AG10803 (cell line): ENCODE measurements around the gene PARP14.
A peak's percentile ranks its signal among the peaks of the same experiment; 100 is the strongest.
"Not testable (repeated sequence)": the region's sequence is repeated elsewhere in the genome, so short reads cannot be mapped to it uniquely, and the experiment has no call there.

Experiments used
- DNase-seq: peaks from one replicate; pipeline ENCODE4 v3.0.0; 2010; ENCODE audit warnings: low read depth
- H3K4me3 ChIP-seq: 2 replicates; pipeline ENCODE4 v1.5.1; 2011; ENCODE audit warnings: mild to moderate bottlenecking, low read length, control low read depth
- CTCF ChIP-seq: conservative IDR thresholded peaks from 2 replicates; pipeline ENCODE4 v1.5.1; 2011; ENCODE audit warnings: mild to moderate bottlenecking, low read length, control low read depth, inconsistent platforms

Gene PARP14

GRCh38 chr3:122728756-122729514 is 48.3 kb downstream of the PARP14 start:
- H3K4me3 ChIP-seq: no peak overlapping the region
- no peak for TF ChIP-seq CTCF
- DNase-seq: peak; percentile 1

DNA sequence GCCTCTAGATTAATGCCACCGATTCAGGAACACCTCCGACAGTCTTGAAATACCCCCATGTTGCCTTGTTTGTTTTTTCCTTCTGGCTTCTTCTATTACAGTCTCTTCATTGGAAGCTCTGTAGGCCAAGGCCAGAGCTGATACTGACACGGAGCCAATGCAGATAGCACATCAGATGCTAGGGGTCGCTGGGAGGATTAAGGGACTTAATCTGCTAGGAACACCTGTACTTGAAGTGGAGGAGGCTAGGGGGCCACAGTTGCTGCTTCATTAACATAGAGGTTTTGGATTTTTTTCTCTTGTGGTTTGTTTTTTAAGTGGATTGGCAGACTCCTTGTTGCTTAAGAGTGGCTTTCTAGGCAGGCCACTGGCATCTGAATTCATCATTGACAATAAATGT is 49.6 kb downstream of the PARP14 start:
- H3K4me3 ChIP-seq: no peak overlapping the region
- TF ChIP-seq CTCF: no peak
- DNase-seq: no peak

DNA sequence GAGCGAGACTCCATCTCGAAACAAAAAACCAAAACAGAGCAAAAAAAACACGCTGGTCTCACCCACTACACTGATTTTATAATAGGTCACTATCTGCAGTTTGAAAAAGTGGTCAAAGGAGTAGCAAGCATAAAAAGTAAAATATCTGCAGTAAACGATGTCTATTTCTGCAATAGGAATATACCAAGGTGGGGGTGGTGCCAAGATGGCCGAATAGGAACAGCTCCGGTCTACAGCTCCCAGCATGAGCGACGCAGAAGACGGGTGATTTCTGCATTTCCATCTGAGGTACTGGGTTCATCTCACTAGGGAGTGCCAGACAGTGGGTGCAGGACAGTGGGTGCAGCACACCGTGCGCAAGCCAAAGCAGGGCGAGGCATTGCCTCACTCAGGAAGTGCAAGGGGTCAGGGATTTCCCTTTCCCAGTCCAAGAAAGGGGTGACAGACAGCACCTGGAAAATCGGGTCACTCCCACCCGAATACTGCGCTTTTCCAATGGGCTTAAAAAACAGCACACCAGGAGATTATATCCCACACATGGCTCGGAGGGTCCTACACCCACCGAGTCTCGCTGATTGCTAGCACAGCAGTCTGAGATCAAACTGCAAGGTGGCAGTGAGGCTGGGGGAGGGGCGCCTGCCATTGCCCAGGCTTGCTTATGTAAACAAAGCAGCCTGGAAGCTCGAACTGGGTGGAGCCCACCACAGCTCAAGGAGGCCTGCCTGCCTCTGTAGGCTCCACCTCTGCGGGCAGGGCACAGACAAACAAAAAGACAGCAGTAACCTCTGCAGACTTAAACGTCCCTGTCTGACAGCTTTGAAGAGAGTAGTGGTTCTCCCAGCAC is 52.3 kb downstream of the PARP14 start:
- H3K4me3 ChIP-seq, DNase-seq: not testable (repeated sequence)

DNA sequence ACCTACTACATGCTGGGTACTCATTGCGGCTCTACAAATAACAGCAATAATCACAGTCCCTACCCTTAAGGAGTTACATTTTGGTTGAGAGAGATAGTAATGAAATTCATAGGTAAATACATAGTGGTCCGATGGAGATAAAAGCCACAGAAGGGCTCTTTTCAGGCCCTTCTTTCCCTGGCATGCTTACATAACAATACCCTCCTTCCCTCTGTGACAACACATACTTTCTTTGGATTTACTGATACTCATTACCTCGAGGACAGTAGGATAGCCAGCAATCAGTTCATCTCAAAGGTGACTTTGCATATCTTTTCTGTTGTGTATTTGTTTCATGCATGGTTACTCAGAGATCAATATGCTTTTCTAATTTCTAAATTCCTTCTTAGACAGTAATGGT is 58.5 kb downstream of the PARP14 start:
- TF ChIP-seq CTCF: no peak
- DNase-seq: no peak
- no peak overlapping the region for H3K4me3 ChIP-seq

DNA sequence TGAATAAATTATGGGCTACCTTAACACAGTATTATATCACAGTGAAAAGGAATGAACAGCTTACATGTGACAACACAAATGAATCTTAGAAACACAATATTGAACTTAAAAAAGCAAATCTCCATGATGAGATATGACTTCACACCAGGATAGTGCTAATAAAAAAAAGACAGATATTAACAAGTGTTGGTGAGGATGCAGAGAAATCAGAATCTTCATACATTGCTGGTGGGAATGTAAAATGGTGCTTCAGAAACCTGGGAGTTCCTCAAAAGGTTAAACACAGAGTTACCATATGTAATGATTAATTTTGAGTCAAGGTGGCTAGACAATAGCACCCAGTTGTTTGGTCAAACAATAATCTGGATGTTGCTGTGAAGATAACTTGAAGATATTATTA is 61.6 kb downstream of the PARP14 start:
- DNase-seq: no peak
- no peak for TF ChIP-seq CTCF
- H3K4me3 ChIP-seq: no peak overlapping the region

DNA sequence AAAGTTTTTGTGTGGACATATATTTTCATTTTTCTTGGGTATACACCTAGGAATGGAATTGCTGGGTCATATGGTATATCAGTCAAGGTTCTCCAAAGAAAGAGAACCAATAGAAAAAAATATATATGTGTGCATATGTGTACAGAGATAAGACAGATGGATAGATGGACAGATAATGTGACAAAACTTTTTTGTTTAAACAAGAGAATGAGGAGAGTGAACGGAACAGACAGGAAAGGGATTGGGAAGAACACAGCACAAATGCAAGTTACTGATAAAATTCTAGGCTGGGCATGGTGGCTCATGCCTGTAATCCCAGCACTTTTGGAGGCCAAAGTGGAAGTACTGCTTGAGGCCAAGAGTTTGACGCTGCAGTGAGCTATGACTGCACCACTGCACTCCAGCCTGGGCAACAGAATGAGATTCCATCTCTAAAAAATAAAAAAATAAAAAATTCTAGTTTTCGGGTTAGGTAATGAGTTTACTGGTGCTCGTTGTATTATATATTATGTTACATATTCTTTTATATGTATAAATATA is 63.0 kb downstream of the PARP14 start:
- no peak overlapping the region for H3K4me3 ChIP-seq
- no peak for DNase-seq
- no peak for TF ChIP-seq CTCF

DNA sequence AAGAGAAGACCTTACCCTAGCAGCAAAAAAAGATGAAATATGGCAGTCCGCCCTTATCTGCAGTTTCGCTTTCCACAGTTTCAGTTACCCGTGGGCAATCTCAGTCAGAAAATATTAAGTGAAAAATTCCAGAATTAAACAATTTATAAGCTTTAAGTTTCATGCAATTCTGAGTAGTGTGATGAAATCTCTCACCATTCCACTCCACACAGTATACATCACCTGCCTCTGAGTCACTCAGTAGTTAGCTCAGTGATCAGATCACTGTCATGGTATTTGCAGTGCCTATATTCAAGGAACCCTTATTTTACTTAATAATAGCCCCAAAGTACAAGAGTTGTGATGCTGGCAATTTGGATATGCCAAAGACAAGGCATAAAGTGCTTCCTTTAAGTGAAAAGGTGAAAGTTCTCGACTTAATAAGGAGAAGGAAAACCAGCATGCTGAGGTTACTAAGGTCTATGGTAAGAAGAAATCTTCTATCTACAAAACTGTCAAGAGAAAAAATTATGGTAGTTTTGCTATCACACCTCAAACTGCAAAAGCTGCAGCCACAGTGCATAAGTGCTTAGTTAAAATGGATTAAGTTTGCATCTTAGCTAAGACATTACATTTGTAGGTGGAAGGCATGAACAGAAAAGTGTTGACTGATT is 64.9 kb downstream of the PARP14 start:
- DNase-seq: peak; percentile 59
- H3K4me3 ChIP-seq: no peak overlapping the region
- TF ChIP-seq CTCF: no peak

- not testable (repeated sequence) for DNase-seq, H3K4me3 ChIP-seq
Measured at GRCh38 chr3:122747295-122747694, 66.7 kb downstream of the PARP14 start.
